Keratinocyte (primary cell): ENCODE data around the gene FKBP5. TPM values are rescaled to one million over a fixed set of nuclear protein-coding genes. Genes with fewer than 3 reads are reported as not detected.

Experiments
- DNase-seq: peaks from one replicate; pipeline ENCODE4 v3.0.0-alpha.2; 2011; ENCODE audit warnings: low read depth, missing footprints, low spot score
- FAIRE-seq: peaks from 2 replicates; lab custom pipeline; 2011; peaks lifted over from hg19 to GRCh38; lab: Jason Lieb, UNC
- H2AFZ ChIP-seq: 2 replicates; pipeline ENCODE4 v1.6.0; 2012; ENCODE audit warnings: low read length, control low read depth, inconsistent platforms; ENCODE audit not compliant: control insufficient read depth
- H3K27ac ChIP-seq: 2 replicates; pipeline ENCODE4 v1.5.1; 2011; ENCODE audit warnings: low read length; ENCODE audit not compliant: control insufficient read depth, insufficient read depth
- H3K27me3 ChIP-seq: 3 replicates; pipeline ENCODE4 v1.6.0; 2011; ENCODE audit warnings: low read length; ENCODE audit not compliant: control insufficient read depth, insufficient read depth; ENCODE audit errors: extremely low read depth
- H3K36me3 ChIP-seq, 2 experiments: 2 replicates in 1 of 2; 3 replicates in 1 of 2; pipeline ENCODE4 v1.5.1; 2011; ENCODE audit warnings: low read length in 2 of 2, mild to moderate bottlenecking in 1 of 2; ENCODE audit not compliant: control insufficient read depth in 2 of 2, insufficient read depth in 2 of 2; ENCODE audit errors: extremely low read depth in 1 of 2
- H3K4me1 ChIP-seq: 3 replicates; pipeline ENCODE4 v1.5.1; 2011; ENCODE audit warnings: low read length; ENCODE audit not compliant: control insufficient read depth, insufficient read depth; ENCODE audit errors: extremely low read depth
- H3K4me2 ChIP-seq: 3 replicates; pipeline ENCODE4 v1.6.0; 2011; ENCODE audit warnings: low read depth, low read length; ENCODE audit not compliant: control insufficient read depth, insufficient read depth; ENCODE audit errors: extremely low read depth
- H3K4me3 ChIP-seq, 3 experiments: fragments of 200-600 bp in 1 of 3; sonication (generic) in 1 of 3; 2 replicates in 2 of 3; 3 replicates in 1 of 3; pipeline ENCODE4 v1.5.1; 2011 to 2016; ENCODE audit warnings: low read length in 3 of 3, mild to moderate bottlenecking in 3 of 3, control low read depth in 2 of 3, inconsistent platforms in 1 of 3, low read depth in 1 of 3, mixed read lengths in 1 of 3, mixed run types in 1 of 3, moderate library complexity in 1 of 3; ENCODE audit not compliant: control insufficient read depth in 2 of 3, insufficient read depth in 2 of 3; ENCODE audit errors: extremely low read depth in 1 of 3
- H3K79me2 ChIP-seq: 2 replicates; pipeline ENCODE4 v1.6.0; 2012; ENCODE audit warnings: low read length; ENCODE audit not compliant: control insufficient read depth, insufficient read depth
- H3K9ac ChIP-seq: 3 replicates; pipeline ENCODE4 v1.6.0; 2011; ENCODE audit warnings: low read length; ENCODE audit not compliant: control insufficient read depth, insufficient read depth; ENCODE audit errors: extremely low read depth
- H3K9me1 ChIP-seq: 3 replicates; pipeline ENCODE4 v1.6.0; 2011; ENCODE audit warnings: low read length; ENCODE audit not compliant: control insufficient read depth, insufficient read depth; ENCODE audit errors: extremely low read depth
- H3K9me3 ChIP-seq: 2 replicates; pipeline ENCODE4 v1.5.1; 2012; ENCODE audit warnings: low read depth, low read length; ENCODE audit not compliant: control insufficient read depth
- H4K20me1 ChIP-seq: 3 replicates; pipeline ENCODE4 v1.6.0; 2011; ENCODE audit warnings: low read length; ENCODE audit not compliant: control insufficient read depth, insufficient read depth; ENCODE audit errors: extremely low read depth
- CTCF ChIP-seq, 3 experiments: IDR thresholded peaks in 1 of 3; conservative IDR thresholded peaks in 1 of 3; optimal IDR thresholded peaks in 1 of 3; 2 replicates in 2 of 3; 3 replicates in 1 of 3; pipeline versions ENCODE3 to v1.5.1; 2011; ENCODE audit warnings: low read length in 3 of 3, mild to moderate bottlenecking in 3 of 3, moderate library complexity in 2 of 3, control low read depth in 1 of 3, inconsistent platforms in 1 of 3; ENCODE audit not compliant: insufficient read depth in 2 of 3; ENCODE audit errors: extremely low read depth in 1 of 3
- EZH2 ChIP-seq: IDR thresholded peaks from one replicate; pipeline ENCODE4 v1.6.1; 2012; ENCODE audit warnings: inconsistent platforms, mild to moderate bottlenecking, low read length, moderate library complexity
- dilution Hi-C: fragments of 300-500 bp; cut with MboI; formaldehyde crosslinking; loops from one replicate; pipeline ENCODE4 v1.7.0; 2020; ENCODE audit warnings: low sequenced_read_pairs; ENCODE audit not compliant: extremely low pct_ligation_motif_present
- polyA plus RNA-seq, 5 experiments: library from polyadenylated mRNA; depleted of rRNA in 3 of 5; stranded (reverse) in 3 of 5; stranded (forward) in 1 of 5; unstranded in 1 of 5; fragments of >200 nt; gene quantifications; 1 replicate in 1 of 5; 2 replicates in 3 of 5; 3 replicates in 1 of 5; pipeline versions ENCODE4 v1.2.1 to v1.2.3, GENCODE V29; 2011 to 2012; ENCODE audit warnings: missing spikeins in 2 of 5, low read depth in 1 of 5, low replicate concordance in 1 of 5

Gene FKBP5
- polyA plus RNA-seq, 1 donor (not counting 4 experiments of a cell fraction or from before 2014, with no cell fraction given): 88.3 TPM

- H4K20me1 ChIP-seq: no peaks in the 10 kb centered on the region
- DNase-seq: no peak
- H3K36me3 ChIP-seq: peaks cover 6 to 11% of the 10 kb centered on the region in 2 experiments
- dilution Hi-C loops: no loop called here
- peaks cover 14% of the 10 kb centered on the region for H3K79me2 ChIP-seq
- peaks cover 2% of the 10 kb centered on the region for H3K9me1 ChIP-seq
- no peak overlapping the region for H3K9ac ChIP-seq
- H3K4me1 ChIP-seq: peaks cover 27% of the 10 kb centered on the region
- H3K4me3 ChIP-seq: no peak overlapping the region
- no peak overlapping the region for H3K27ac ChIP-seq
- no peak for TF ChIP-seq CTCF (optimal IDR thresholded peaks at IDR 0.05 in 1 of 3, IDR thresholded peaks at IDR 0.05 in 1 of 3, conservative IDR thresholded peaks at IDR 0.05 in 1 of 3; ENCODE audit: extremely low read depth in 1 of 3, insufficient read depth in 2 of 3, low read length in 3 of 3)
- TF ChIP-seq EZH2: no peak
- FAIRE-seq: no peak
- no peaks in the 10 kb centered on the region for H3K27me3 ChIP-seq
- no peak overlapping the region for H3K4me2 ChIP-seq
- no peak overlapping the region for H2AFZ ChIP-seq
- H3K9me3 ChIP-seq: no peaks in the 10 kb centered on the region
These were observed 98.8 kb downstream of the FKBP5 start for GRCh38 chr6:35589904-35590303.

GRCh38 chr6:35589201-35589739 is 99.4 kb downstream of the FKBP5 start:
- Histone ChIP-seq H3K27ac (no peak overlapping the region), H3K4me3 (no peak overlapping the region), H3K9me3 (no peaks in the 10 kb centered on the region), H3K4me1 (peaks cover 33% of the 10 kb centered on the region), H3K4me2 (no peak overlapping the region), H3K36me3 (peaks cover 5 to 11% of the 10 kb centered on the region in 2 experiments), H2AFZ (no peak overlapping the region), H3K79me2 (peaks cover 9% of the 10 kb centered on the region), H3K9me1 (peaks cover 2% of the 10 kb centered on the region), H3K27me3 (no peaks in the 10 kb centered on the region), H3K9ac (no peak overlapping the region), H4K20me1 (no peaks in the 10 kb centered on the region)
- no peak for DNase-seq
- no peak for TF ChIP-seq EZH2
- no peak for TF ChIP-seq CTCF (optimal IDR thresholded peaks at IDR 0.05 in 1 of 3, IDR thresholded peaks at IDR 0.05 in 1 of 3, conservative IDR thresholded peaks at IDR 0.05 in 1 of 3; ENCODE audit: extremely low read depth in 1 of 3, insufficient read depth in 2 of 3, low read length in 3 of 3)
- no peak for FAIRE-seq
- dilution Hi-C loops: no loop called here
